Adrenal gland (tissue), 5 donors: Measurements from ENCODE around the gene DNTT.

Experiments
- POLR2A ChIP-seq, 2 donors: fragments of 450-650 bp; IDR thresholded peaks; one replicate each; pipeline ENCODE4 v1.6.1; 2017; ENCODE audit warnings: antibody characterized with exemption in 2 of 2, mild to moderate bottlenecking in 2 of 2, moderate library complexity in 1 of 2
- TF ChIP-seq, protein P1 (sequence below), 6 experiments: fragments of 450-650 bp in 4 of 6; fragments of 200-600 bp in 2 of 6; sonication (generic) in 1 of 6; IDR thresholded peaks; 1 replicate in 5 of 6; 2 replicates in 1 of 6; pipeline versions ENCODE4 v1.5.1 to v1.8.0; 2016 to 2021; ENCODE audit warnings: antibody characterized with exemption in 6 of 6, mild to moderate bottlenecking in 2 of 6, moderate library complexity in 1 of 6
- donor health status: DM: no; HTN: no; CAD: no.

DNA sequence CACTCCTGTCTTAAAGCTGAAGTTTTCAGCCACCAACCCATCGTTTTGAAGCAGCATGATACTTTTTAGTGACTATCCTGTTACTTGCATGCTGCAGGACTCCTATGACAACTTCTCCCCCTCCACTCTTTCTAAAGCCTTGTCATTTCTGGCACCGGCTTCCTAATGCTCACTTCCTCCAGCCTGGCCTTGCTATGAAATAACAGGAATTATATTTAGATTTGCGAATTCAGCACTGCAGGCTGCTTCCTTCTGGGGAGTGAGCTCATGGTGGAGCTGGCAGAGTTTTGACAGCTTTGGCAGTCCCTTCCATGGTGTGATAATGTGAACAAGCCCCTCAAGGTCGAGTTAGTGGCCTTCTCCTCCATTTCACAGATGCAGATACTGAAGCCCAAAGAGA is 46.3 kb upstream of the DNTT start:
- TF ChIP-seq, protein P1, sequence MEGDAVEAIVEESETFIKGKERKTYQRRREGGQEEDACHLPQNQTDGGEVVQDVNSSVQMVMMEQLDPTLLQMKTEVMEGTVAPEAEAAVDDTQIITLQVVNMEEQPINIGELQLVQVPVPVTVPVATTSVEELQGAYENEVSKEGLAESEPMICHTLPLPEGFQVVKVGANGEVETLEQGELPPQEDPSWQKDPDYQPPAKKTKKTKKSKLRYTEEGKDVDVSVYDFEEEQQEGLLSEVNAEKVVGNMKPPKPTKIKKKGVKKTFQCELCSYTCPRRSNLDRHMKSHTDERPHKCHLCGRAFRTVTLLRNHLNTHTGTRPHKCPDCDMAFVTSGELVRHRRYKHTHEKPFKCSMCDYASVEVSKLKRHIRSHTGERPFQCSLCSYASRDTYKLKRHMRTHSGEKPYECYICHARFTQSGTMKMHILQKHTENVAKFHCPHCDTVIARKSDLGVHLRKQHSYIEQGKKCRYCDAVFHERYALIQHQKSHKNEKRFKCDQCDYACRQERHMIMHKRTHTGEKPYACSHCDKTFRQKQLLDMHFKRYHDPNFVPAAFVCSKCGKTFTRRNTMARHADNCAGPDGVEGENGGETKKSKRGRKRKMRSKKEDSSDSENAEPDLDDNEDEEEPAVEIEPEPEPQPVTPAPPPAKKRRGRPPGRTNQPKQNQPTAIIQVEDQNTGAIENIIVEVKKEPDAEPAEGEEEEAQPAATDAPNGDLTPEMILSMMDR (IDR thresholded peaks at IDR 0.05): no peak
- no peak for TF ChIP-seq POLR2A (IDR thresholded peaks at IDR 0.05)
